Activated CD4-positive, CD25-positive, alpha-beta regulatory T cell treated with anti-CD3 and anti-CD28 coated beads, Interleukin-2, amount 50 U/mL, for 72 hours (primary cell): ENCODE results near the gene ZNF701.
"Not testable (repeated sequence)": the region's sequence is repeated elsewhere in the genome, so short reads cannot be mapped to it uniquely, and the experiment has no call there.

Experiments
- DNase-seq: peaks from one replicate; pipeline ENCODE4 v3.0.0; 2021

The ZNF701 gene

GRCh38 chr19:52570000-52570861 lies at the start of gene ZNF701:
TSS of gene ZNF701 (plus strand) at chr19:52570287. CDS start at chr19:52574148, 3,861 bp downstream.
- DNase-seq: peak; percentile 97

GRCh38 chr19:52522551-52522950 lies 47.5 kb upstream of the ZNF701 start:
- DNase-seq: no peak

DNA sequence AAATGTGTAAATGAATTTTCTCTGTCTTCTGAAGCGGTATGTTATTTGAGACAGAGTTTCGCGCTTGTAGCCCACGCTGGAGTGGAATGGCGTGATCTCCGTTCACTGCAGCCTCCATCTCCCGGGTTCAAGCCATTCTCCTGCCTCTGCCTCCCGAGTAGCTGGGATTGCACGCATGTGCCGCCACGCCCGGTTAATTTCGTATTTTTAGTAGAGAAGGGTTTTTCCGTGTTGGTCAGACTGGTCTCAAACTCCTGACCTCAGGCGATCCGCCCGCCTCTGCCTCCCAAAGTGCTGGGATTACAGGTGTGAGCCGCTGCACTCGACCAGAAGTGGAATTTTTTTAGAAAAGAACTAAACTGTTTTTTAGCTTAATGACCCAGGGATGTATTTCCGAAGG lies 46.0 kb upstream of the ZNF701 start:
- no peak for DNase-seq

GRCh38 chr19:52527134-52527955 lies 42.7 kb upstream of the ZNF701 start, which contains the start of gene ZNF808:
TSS of gene ZNF808 (plus strand) at chr19:52527668. CDS start at chr19:52543285, 15,617 bp downstream.
- DNase-seq: peak; percentile 90

GRCh38 chr19:52527956-52528351 lies 42.1 kb upstream of the ZNF701 start:
- DNase-seq: no peak

DNA sequence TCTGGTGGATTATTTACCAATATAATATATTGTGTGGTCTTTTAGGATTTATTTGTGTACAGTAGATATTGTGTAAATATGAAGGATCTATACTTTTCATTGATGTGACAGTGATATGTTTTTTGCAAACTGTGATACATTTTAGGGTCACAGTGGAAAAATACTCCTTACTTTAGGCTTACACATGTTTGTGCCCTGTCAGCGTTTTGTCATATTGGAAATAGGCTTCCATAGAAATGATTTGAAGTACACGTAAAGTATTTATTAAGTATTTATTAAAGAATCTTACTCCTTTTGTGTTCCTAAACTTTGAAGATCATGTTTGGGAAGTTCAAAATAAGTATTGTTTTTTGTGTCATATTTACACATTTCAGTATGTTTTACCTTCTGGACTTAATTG lies 37.6 kb upstream of the ZNF701 start:
- DNase-seq: no peak

DNA sequence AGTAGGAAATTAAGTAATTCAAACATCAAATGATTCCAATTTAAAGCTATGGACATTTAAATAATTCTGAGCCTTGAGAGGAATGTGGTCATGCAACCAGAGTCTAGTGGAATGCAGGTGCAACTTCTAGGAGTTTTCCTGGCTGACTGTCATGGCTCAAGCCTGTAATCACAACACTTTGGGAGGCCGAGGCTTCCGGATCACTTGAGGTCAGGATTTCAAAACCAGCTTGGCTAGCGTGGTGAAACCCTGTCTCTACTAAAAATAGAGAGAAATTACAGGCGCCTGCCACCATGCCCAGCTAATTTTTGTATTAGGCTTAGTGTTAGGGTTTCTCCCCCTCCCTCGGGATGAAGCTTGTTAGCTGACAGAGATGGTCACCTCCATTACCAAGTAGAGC lies 36.2 kb upstream of the ZNF701 start:
- no peak for DNase-seq

- peak; percentile 36 for DNase-seq
Observed at GRCh38 chr19:52535385-52535770, 34.7 kb upstream of the ZNF701 start.

GRCh38 chr19:52535771-52536447 lies 34.2 kb upstream of the ZNF701 start:
- DNase-seq: peak; percentile 84

- DNase-seq: no peak
Observed at GRCh38 chr19:52536448-52536800, 33.7 kb upstream of the ZNF701 start.

- DNase-seq: not testable (repeated sequence)
Observed at GRCh38 chr19:52538815-52539214, 31.3 kb upstream of the ZNF701 start.

DNA sequence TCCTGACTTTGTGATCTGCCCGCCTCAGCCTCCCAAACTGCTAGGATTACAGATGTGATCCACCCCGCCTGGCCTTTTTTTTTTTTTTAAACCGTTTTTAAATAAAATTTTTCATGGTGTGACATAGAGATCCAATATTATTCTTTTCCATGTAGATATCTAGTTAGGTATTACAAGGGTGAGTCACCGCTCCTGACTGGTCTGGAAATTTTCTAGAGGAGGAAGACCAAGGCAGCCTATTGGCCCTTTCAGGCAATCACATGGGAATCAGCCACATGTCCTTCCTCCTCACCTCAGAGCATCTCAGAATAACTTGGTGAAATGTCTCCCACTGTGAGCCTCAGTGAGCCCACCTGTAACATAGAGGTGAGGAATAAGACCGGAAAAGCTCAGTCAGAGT lies 28.9 kb upstream of the ZNF701 start:
- not testable (repeated sequence) for DNase-seq

DNA sequence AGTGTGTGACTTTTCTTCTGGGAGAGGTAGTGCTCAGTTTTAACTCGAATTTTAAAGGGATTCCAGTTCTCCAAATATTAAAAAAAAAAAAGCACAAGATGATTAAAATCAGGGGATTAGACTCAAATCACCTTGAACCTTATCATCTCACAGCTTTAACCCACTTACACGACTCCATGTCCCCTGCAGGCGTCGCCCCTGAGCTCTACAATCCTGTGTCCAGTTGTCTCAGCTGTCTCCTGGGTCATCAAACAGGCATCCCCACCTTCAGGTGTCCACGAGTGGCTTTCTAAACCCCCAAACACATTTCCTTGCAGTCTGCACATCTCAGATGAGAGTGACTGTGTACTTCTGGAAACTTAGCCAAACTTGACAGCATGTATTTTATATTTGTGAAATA lies 28.5 kb upstream of the ZNF701 start:
- DNase-seq: no peak

- DNase-seq: not testable (repeated sequence)
Observed at GRCh38 chr19:52542541-52542940, 27.5 kb upstream of the ZNF701 start.

DNA sequence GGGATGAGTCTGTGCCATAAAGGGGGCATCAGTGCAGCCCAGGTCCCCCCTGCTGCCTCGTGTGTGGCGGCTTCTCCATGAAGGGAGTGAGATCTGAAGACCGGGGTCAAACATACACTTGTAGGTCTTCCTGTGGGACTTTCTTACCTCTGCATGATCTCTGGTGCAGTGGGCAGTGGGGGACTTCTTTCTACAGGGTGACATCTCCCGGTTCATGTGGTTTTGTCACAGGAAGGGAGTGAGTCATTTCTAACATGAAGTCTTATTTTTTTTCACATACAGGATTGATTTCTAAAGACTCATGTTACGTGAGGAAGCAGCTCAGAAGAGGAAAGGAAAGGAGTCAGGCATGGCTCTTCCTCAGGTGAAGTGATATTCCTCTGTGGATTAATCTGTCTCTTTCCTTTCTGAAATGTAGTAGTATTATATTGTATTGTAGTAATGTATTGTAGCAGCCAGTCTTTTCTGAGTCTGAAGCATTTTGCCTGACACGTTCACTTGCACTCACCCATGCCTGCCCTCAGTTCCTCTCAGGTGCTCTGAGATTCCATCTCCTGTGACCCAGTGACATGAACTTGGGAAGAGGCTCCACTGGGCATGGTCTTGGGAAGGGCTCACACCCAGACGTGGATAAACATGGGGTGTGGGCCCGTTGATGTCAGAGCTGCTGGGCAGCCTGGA lies 27.0 kb upstream of the ZNF701 start:
- no peak for DNase-seq

- DNase-seq: no peak
Observed at GRCh38 chr19:52554216-52554971, 15.7 kb upstream of the ZNF701 start.

GRCh38 chr19:52557231-52557995 lies 12.7 kb upstream of the ZNF701 start:
- DNase-seq: no peak

GRCh38 chr19:52558732-52559445 lies 11.2 kb upstream of the ZNF701 start:
- DNase-seq: not testable (repeated sequence)

DNA sequence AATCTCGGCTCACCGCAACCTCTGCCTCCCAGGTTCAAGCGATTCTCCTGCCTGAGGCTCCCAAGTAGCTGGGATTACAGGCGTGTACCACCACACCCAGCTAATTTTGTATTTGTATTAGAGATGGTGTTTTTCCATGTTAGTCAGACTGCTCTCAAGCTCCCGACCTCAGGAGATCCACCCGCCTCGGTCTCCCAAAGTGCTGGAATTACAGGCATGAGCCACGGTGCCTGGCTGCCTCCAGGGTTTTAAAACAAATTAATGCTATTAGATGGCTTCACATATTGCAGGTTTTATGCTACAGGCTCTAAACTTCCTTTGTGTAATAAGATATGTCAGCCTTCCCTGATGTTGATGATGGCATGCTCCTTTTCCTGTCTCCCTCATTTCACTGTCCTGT lies 8.5 kb upstream of the ZNF701 start:
- DNase-seq: not testable (repeated sequence)

DNA sequence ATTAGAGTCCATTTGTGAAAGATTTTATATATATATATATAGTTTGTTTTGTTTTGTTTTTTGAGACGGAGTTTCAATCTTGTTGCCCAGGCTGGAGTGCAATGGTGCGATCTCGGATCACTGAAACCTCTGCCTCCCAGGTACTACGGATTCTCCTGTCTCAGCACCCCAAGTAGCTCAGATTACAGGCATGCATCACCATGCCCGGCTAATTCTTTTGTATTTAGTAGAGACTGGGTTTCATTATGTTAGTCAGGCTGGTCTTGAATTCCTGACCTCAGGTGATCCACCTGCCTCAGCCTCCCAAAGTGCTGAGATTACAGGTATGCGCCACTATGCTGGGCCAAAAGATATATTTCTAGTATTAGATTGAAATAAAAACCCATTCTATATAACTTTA lies 4.0 kb upstream of the ZNF701 start:
- no peak for DNase-seq
